HCT116 (cell line): ENCODE results near the gene H2AZ2. TPM values are rescaled to one million over a fixed set of nuclear protein-coding genes. Genes with fewer than 3 reads are reported as not detected.
"Not testable (repeated sequence)": the region's sequence is repeated elsewhere in the genome, so short reads cannot be mapped to it uniquely, and the experiment has no call there.

Experiments used
- ATAC-seq: fragments of 200-7000 bp; cut with Tn5 transposase; 2 replicates; pipeline ENCODE4 v1.9.1; 2020; ENCODE audit warnings: mild to moderate bottlenecking, moderate library complexity
- BruUV-seq: library from RNA; stranded (reverse); fragments of 400-500 nt; replicated peaks from 2 replicates; lab custom pipeline; 2021; lab: Mats Ljungman, UMichigan
- CTCF ChIA-PET: fragments of 300-600 bp; sonication (Branson Sonifier 250); formaldehyde crosslinking; loops from one replicate; lab custom pipeline; 2021; ENCODE audit warnings: antibody characterized with exemption; lab: Charles Lee
- POLR2A ChIA-PET: fragments of 300-600, 350-600 bp; sonication (Branson Sonifier 250); formaldehyde crosslinking; loops from one replicate; lab custom pipeline; 2021; ENCODE audit warnings: antibody characterized with exemption; lab: Charles Lee
- RAD21 ChIA-PET, 2 experiments: fragments of 300-600 bp; sonication (Branson Sonifier 250); formaldehyde crosslinking; loops; one replicate each; lab custom pipeline; 2023; ENCODE audit warnings: low total read pairs in 2 of 2; ENCODE audit not compliant: uncharacterized antibody in 2 of 2, unreplicated experiment in 2 of 2, low non-redundant PET in 1 of 2; lab: Charles Lee
- DNase-seq: peaks from one replicate; pipeline ENCODE4 v3.0.0-alpha.2; 2010; ENCODE audit warnings: low read depth, low spot score
- H2AFZ ChIP-seq: fragments of 200-600 bp; shearing (Covaris generic), sonication (generic); 2 replicates; pipeline ENCODE4 v1.6.1; 2017; ENCODE audit warnings: low read depth, mixed run types, mixed read lengths, antibody characterized with exemption, low read length; ENCODE audit not compliant: poor library complexity, severe bottlenecking
- H3K27ac ChIP-seq: 2 replicates; pipeline ENCODE4 v1.5.1; 2012; ENCODE audit warnings: low read depth, low read length
- H3K27me3 ChIP-seq: fragments of 200-600 bp; sonication (generic); 2 replicates; pipeline ENCODE4 v1.6.1; 2016; ENCODE audit warnings: mixed run types, low read length, mixed read lengths; ENCODE audit not compliant: insufficient read depth
- H3K36me3 ChIP-seq, 2 experiments: fragments of 200-500 bp in 1 of 2; fragments of 200-600 bp in 1 of 2; sonication (Bioruptor generic) in 1 of 2; sonication (generic) in 1 of 2; 2 replicates each; pipeline versions ENCODE4 v1.5.1 to v1.6.1; 2014 to 2016; ENCODE audit warnings: low read length in 2 of 2, inconsistent platforms in 1 of 2, mixed read lengths in 1 of 2, mixed run types in 1 of 2; ENCODE audit not compliant: insufficient read depth in 2 of 2, control insufficient read depth in 1 of 2
- H3K4me1 ChIP-seq, 2 experiments: fragments of 200-600 bp in 1 of 2; sonication (generic) in 1 of 2; 2 replicates each; pipeline versions ENCODE4 v1.5.1 to v1.6.1; 2012 to 2017; ENCODE audit warnings: low read length in 2 of 2, inconsistent platforms in 1 of 2, mild to moderate bottlenecking in 1 of 2, mixed read lengths in 1 of 2, mixed run types in 1 of 2, moderate library complexity in 1 of 2; ENCODE audit not compliant: insufficient read depth in 2 of 2, control insufficient read depth in 1 of 2
- H3K4me2 ChIP-seq: fragments of 200-600 bp; sonication (generic); 2 replicates; pipeline ENCODE4 v1.6.1; 2017; ENCODE audit warnings: mixed run types, low read length, mixed read lengths
- H3K4me3 ChIP-seq, 2 experiments: fragments of 200-600 bp in 1 of 2; sonication (generic) in 1 of 2; replicated peaks in 1 of 2; 2 replicates each; pipeline ENCODE4 v1.5.1; 2011 to 2016; ENCODE audit warnings: low read length in 2 of 2, control low read depth in 1 of 2, low read depth in 1 of 2, mild to moderate bottlenecking in 1 of 2, mixed read lengths in 1 of 2, mixed run types in 1 of 2
- H3K79me2 ChIP-seq: fragments of 200-600 bp; sonication (generic); 2 replicates; pipeline ENCODE4 v1.6.1; 2017; ENCODE audit warnings: mild to moderate bottlenecking, mixed run types, low read length, moderate library complexity, mixed read lengths; ENCODE audit not compliant: insufficient read depth
- H3K9ac ChIP-seq: fragments of 200-600 bp; sonication (generic); 2 replicates; pipeline ENCODE4 v1.6.1; 2016; ENCODE audit warnings: low read length, mixed read lengths
- H3K9me2 ChIP-seq: fragments of 200-600 bp; sonication (generic), shearing (Covaris generic); 2 replicates; pipeline ENCODE4 v1.6.1; 2017; ENCODE audit warnings: mixed run types, mild to moderate bottlenecking, moderate library complexity; ENCODE audit not compliant: insufficient read depth
- H3K9me3 ChIP-seq, 2 experiments: fragments of 200-500 bp in 1 of 2; fragments of 200-600 bp in 1 of 2; sonication (Bioruptor generic) in 1 of 2; sonication (generic) in 1 of 2; 2 replicates each; pipeline ENCODE4 v1.6.1; 2014 to 2017; ENCODE audit warnings: low read length in 2 of 2, mixed read lengths in 2 of 2, inconsistent platforms in 1 of 2, low read depth in 1 of 2, mild to moderate bottlenecking in 1 of 2, mixed run types in 1 of 2, moderate library complexity in 1 of 2; ENCODE audit not compliant: control insufficient read depth in 1 of 2, insufficient read depth in 1 of 2
- H4K20me1 ChIP-seq: fragments of 200-600 bp; sonication (generic), shearing (Covaris generic); 2 replicates; pipeline ENCODE4 v1.6.1; 2017; ENCODE audit warnings: mixed run types, mild to moderate bottlenecking, moderate library complexity; ENCODE audit not compliant: insufficient read depth
- CBX3 ChIP-seq: IDR thresholded peaks from 2 replicates; pipeline ENCODE4 v1.6.1; 2012; ENCODE audit warnings: low read depth
- CTCF ChIP-seq, 3 experiments: fragments of 200-600 bp in 1 of 3; sonication (generic) in 1 of 3; IDR thresholded peaks in 2 of 3; conservative IDR thresholded peaks in 1 of 3; 2 replicates each; pipeline ENCODE4 v1.5.1; 2012 to 2017; ENCODE audit warnings: low read depth in 2 of 3, low read length in 2 of 3, antibody characterized with exemption in 1 of 3, borderline replicate concordance in 1 of 3, control low read depth in 1 of 3, mild to moderate bottlenecking in 1 of 3, mixed read lengths in 1 of 3, mixed run types in 1 of 3, moderate library complexity in 1 of 3; ENCODE audit not compliant: insufficient read depth in 1 of 3
- MAX ChIP-seq: IDR thresholded peaks from 2 replicates; pipeline ENCODE4 v1.6.1; 2012
- POLR2A ChIP-seq: IDR thresholded peaks from 2 replicates; pipeline ENCODE4 v1.7.0; 2011; ENCODE audit warnings: borderline replicate concordance; ENCODE audit not compliant: insufficient read depth, insufficient read length; ENCODE audit errors: extremely low read depth
- POLR2AphosphoS5 ChIP-seq: IDR thresholded peaks from 2 replicates; pipeline ENCODE4 v1.6.1; 2011; ENCODE audit warnings: mild to moderate bottlenecking, low read depth, low read length, moderate library complexity
- RAD21 ChIP-seq: IDR thresholded peaks from 2 replicates; pipeline ENCODE4 v1.6.1; 2012; ENCODE audit warnings: low read depth, mild to moderate bottlenecking
- ZBTB33 ChIP-seq: IDR thresholded peaks from 2 replicates; pipeline ENCODE4 v1.6.1; 2011; ENCODE audit warnings: mild to moderate bottlenecking, low read length, moderate library complexity; ENCODE audit not compliant: insufficient replicate concordance; ENCODE audit errors: extremely low read depth
- intact Hi-C: fragments of 100-400 bp; cut with micrococcal nuclease; formaldehyde crosslinking; loops from 2 replicates; pipeline ENCODE4 v1.10.0; 2022
- total RNA-seq: library from RNA; stranded (reverse); gene quantifications from one replicate; pipeline ENCODE4 v1.2.1, GENCODE V29; 2021; ENCODE audit not compliant: unreplicated experiment

Gene H2AZ2
- total RNA-seq, 1 experiment from 2014 or later = 226 TPM

- TF ChIP-seq CTCF (IDR thresholded peaks at IDR 0.05 in 2 of 3, conservative IDR thresholded peaks at IDR 0.05 in 1 of 3; ENCODE audit: borderline replicate concordance in 1 of 3, insufficient read depth in 1 of 3, low read depth in 2 of 3, low read length in 2 of 3) (no peak), ZBTB33 (no peak), RAD21 (no peak), POLR2AphosphoS5 (no peak), POLR2A (no peak), MAX (no peak), CBX3 (no peak)
These were observed 60.8 kb downstream of the H2AZ2 start (continued) for GRCh38 chr7:44787041-44787440.

GRCh38 chr7:44785218-44785617, 62.7 kb downstream of the H2AZ2 start:
- H3K79me2 ChIP-seq, H2AFZ ChIP-seq, CTCF ChIA-PET, intact Hi-C loops, H3K36me3 ChIP-seq, H3K4me1 ChIP-seq, H3K9me3 ChIP-seq, POLR2A ChIA-PET, DNase-seq, BruUV-seq, H3K9me2 ChIP-seq, H3K27me3 ChIP-seq, H4K20me1 ChIP-seq, RAD21 ChIA-PET, H3K4me2 ChIP-seq, H3K9ac ChIP-seq, ATAC-seq, H3K27ac ChIP-seq, H3K4me3 ChIP-seq: not testable (repeated sequence)
